IMR-90 (cell line): ENCODE measurements around the gene CNKSR2. TPM values are rescaled to one million over a fixed set of nuclear protein-coding genes. Genes with fewer than 3 reads are reported as not detected.
"Not testable (repeated sequence)": the region's sequence is repeated elsewhere in the genome, so short reads cannot be mapped to it uniquely, and the experiment has no call there.

Source experiments
- ATAC-seq: fragments of 200-7000 bp; cut with Tn5 transposase; 2 replicates; pipeline ENCODE4 v1.9.1; 2020; ENCODE audit warnings: low read depth, mild to moderate bottlenecking, moderate library complexity
- BruUV-seq: library from RNA; stranded (reverse); fragments of 400-500 nt; replicated peaks from 2 replicates; lab custom pipeline; 2021; lab: Mats Ljungman, UMichigan
- CTCF ChIA-PET: fragments of 300-600 bp; formaldehyde crosslinking; extraction: SDS; loops from one replicate; lab custom pipeline; 2021; ENCODE audit warnings: antibody characterized with exemption; lab: Yijun Ruan, JAX
- POLR2A ChIA-PET: fragments of 300-600 bp; sonication (Branson Sonifier 250); formaldehyde crosslinking; loops from one replicate; lab custom pipeline; 2022; ENCODE audit warnings: antibody characterized with exemption; ENCODE audit not compliant: unreplicated experiment; lab: Charles Lee
- DNase-seq: peaks from one replicate; pipeline ENCODE4 v3.0.0; 2013
- H2AFZ ChIP-seq: replicated peaks from 2 replicates; pipeline ENCODE3; 2013; ENCODE audit warnings: low read length, mild to moderate bottlenecking; ENCODE audit not compliant: poor library complexity
- H2AK5ac ChIP-seq: 2 replicates; pipeline ENCODE4 v1.6.1; 2013; ENCODE audit warnings: low read depth, low read length, inconsistent platforms
- H2AK9ac ChIP-seq: replicated peaks from 2 replicates; pipeline ENCODE3; 2013; ENCODE audit warnings: mild to moderate bottlenecking, low read depth, low read length, moderate library complexity; ENCODE audit not compliant: poor library complexity
- H2BK120ac ChIP-seq: 2 replicates; pipeline ENCODE4 v1.6.1; 2013; ENCODE audit warnings: low read depth, low read length, inconsistent platforms
- H2BK15ac ChIP-seq: 3 replicates; pipeline ENCODE4 v1.6.1; 2013; ENCODE audit warnings: low read depth, low read length, inconsistent platforms
- H2BK20ac ChIP-seq: 2 replicates; pipeline ENCODE4 v1.6.1; 2013; ENCODE audit warnings: low read depth, mild to moderate bottlenecking, inconsistent platforms, low read length, moderate library complexity
- H2BK5ac ChIP-seq: 2 replicates; pipeline ENCODE4 v1.6.1; 2013; ENCODE audit warnings: mild to moderate bottlenecking, low read depth, low read length, inconsistent platforms; ENCODE audit not compliant: poor library complexity, severe bottlenecking
- H3K14ac ChIP-seq: replicated peaks from 2 replicates; pipeline ENCODE4 v1.6.1; 2013; ENCODE audit warnings: low read depth, low read length, inconsistent platforms
- H3K18ac ChIP-seq: 2 replicates; pipeline ENCODE4 v1.6.1; 2013; ENCODE audit warnings: low read depth, low read length, control low read depth
- H3K23ac ChIP-seq: 2 replicates; pipeline ENCODE4 v1.6.1; 2013; ENCODE audit warnings: low read depth, low read length, inconsistent platforms
- H3K27ac ChIP-seq: 2 replicates; pipeline ENCODE4 v1.5.1; 2013; ENCODE audit warnings: mild to moderate bottlenecking, control low read depth, low read length; ENCODE audit not compliant: insufficient read depth
- H3K27me3 ChIP-seq: 2 replicates; pipeline ENCODE4 v1.6.1; 2013; ENCODE audit warnings: low read length; ENCODE audit not compliant: control insufficient read depth, insufficient read depth
- H3K36me3 ChIP-seq: 2 replicates; pipeline ENCODE4 v1.6.1; 2013; ENCODE audit warnings: low read length, mixed read lengths; ENCODE audit not compliant: control insufficient read depth, insufficient read depth
- H3K4ac ChIP-seq: 2 replicates; pipeline ENCODE4 v1.6.1; 2013; ENCODE audit warnings: low read depth, low read length, inconsistent platforms
- H3K4me1 ChIP-seq: 2 replicates; pipeline ENCODE4 v1.6.1; 2013; ENCODE audit warnings: low read length, mixed read lengths; ENCODE audit not compliant: control insufficient read depth, insufficient read depth
- H3K4me2 ChIP-seq: 2 replicates; pipeline ENCODE4 v1.6.1; 2013; ENCODE audit warnings: low read depth, mild to moderate bottlenecking, control low read depth, low read length, moderate library complexity
- H3K4me3 ChIP-seq: 2 replicates; pipeline ENCODE4 v1.5.1; 2013; ENCODE audit warnings: low read depth, mild to moderate bottlenecking, control low read depth, low read length, moderate library complexity; ENCODE audit not compliant: insufficient read depth
- H3K56ac ChIP-seq: 2 replicates; pipeline ENCODE4 v1.6.1; 2013; ENCODE audit warnings: low read length, inconsistent platforms; ENCODE audit not compliant: insufficient read depth; ENCODE audit errors: extremely low read depth
- H3K79me1 ChIP-seq, 2 experiments: 2 replicates each; pipeline ENCODE4 v1.6.1; 2013; ENCODE audit warnings: low read length in 2 of 2, inconsistent platforms in 1 of 2, low read depth in 1 of 2
- H3K9ac ChIP-seq: 2 replicates; pipeline ENCODE4 v1.6.1; 2013; ENCODE audit warnings: low read depth, low read length, control low read depth
- H3K9me1 ChIP-seq: 2 replicates; pipeline ENCODE4 v1.6.1; 2013; ENCODE audit warnings: low read length, inconsistent platforms; ENCODE audit not compliant: insufficient read depth
- H3K9me3 ChIP-seq: 2 replicates; pipeline ENCODE4 v1.6.1; 2013; ENCODE audit warnings: low read length; ENCODE audit not compliant: control insufficient read depth, insufficient read depth
- H4K20me1 ChIP-seq: 2 replicates; pipeline ENCODE4 v1.6.1; 2013; ENCODE audit warnings: low read length, inconsistent platforms; ENCODE audit not compliant: insufficient read depth
- H4K5ac ChIP-seq: 2 replicates; pipeline ENCODE4 v1.6.1; 2013; ENCODE audit warnings: mild to moderate bottlenecking, low read depth, low read length, control low read depth
- H4K8ac ChIP-seq, 2 experiments: 2 replicates each; pipeline ENCODE4 v1.6.1; 2013; ENCODE audit warnings: low read depth in 2 of 2, low read length in 2 of 2, control low read depth in 1 of 2, inconsistent platforms in 1 of 2
- H4K91ac ChIP-seq: 2 replicates; pipeline ENCODE4 v1.6.1; 2013; ENCODE audit warnings: low read depth, low read length, inconsistent platforms; ENCODE audit not compliant: insufficient read depth
- WGBS, 2 experiments: methylation state at CpG; one replicate each; pipeline versions ENCODE4 v1.1.5 to v1.1.7; 2013; ENCODE audit warnings: missing lambda C conversion rate in 2 of 2; ENCODE audit not compliant: insufficient read length in 1 of 2; ENCODE audit errors: extremely low coverage in 2 of 2; 5-methylcytosine and 5-hydroxymethylcytosine counted together
- dilution Hi-C: fragments of 300-500 bp; cut with HindIII; formaldehyde crosslinking; loops from one replicate; pipeline ENCODE4 v1.14.3; 2018; ENCODE audit warnings: low sequenced_read_pairs; ENCODE audit not compliant: unreplicated experiment
- in situ Hi-C: fragments of 300-500 bp; cut with MboI; formaldehyde crosslinking; loops from 3 replicates; pipeline ENCODE4 v1.14.3; 2019; ENCODE audit warnings: low sequenced_read_pairs, inconsistent platforms, mixed read lengths
- intact Hi-C: fragments of 100-400 bp; cut with micrococcal nuclease; formaldehyde crosslinking; loops from 2 replicates; pipeline ENCODE4 v1.10.0; 2022
- polyA plus RNA-seq, 3 experiments: library from polyadenylated mRNA; depleted of rRNA; stranded (reverse); fragments of >200 nt; gene quantifications; 2 replicates each; pipeline ENCODE4 v1.2.3, GENCODE V29; 2012; ENCODE audit warnings: low replicate concordance in 1 of 3
- total RNA-seq: library from RNA; depleted of rRNA; stranded (reverse); fragments of >200 nt; gene quantifications from 2 replicates; pipeline ENCODE4 v1.2.3, GENCODE V29; 2012

CNKSR2 gene
- total and polyA plus RNA-seq, 2 of the 4 experiments (the other 2 are of a cell fraction) = 0.14 to 0.90 TPM

- H3K23ac ChIP-seq, H2BK15ac ChIP-seq, H3K9me1 ChIP-seq, H3K4ac ChIP-seq, POLR2A ChIA-PET, H2AK5ac ChIP-seq, H4K5ac ChIP-seq, H3K56ac ChIP-seq, H2AFZ ChIP-seq, H3K18ac ChIP-seq, H4K8ac ChIP-seq, CTCF ChIA-PET, H4K91ac ChIP-seq, H3K9me3 ChIP-seq, ATAC-seq, H3K4me3 ChIP-seq, DNase-seq, H3K79me1 ChIP-seq, H3K9ac ChIP-seq, H2BK20ac ChIP-seq, H3K4me1 ChIP-seq, H3K4me2 ChIP-seq, H4K20me1 ChIP-seq, H3K14ac ChIP-seq, H2BK120ac ChIP-seq, dilution Hi-C loops, H3K36me3 ChIP-seq, BruUV-seq, H2AK9ac ChIP-seq, H3K27me3 ChIP-seq, H3K27ac ChIP-seq, H2BK5ac ChIP-seq: not testable (repeated sequence)
- intact Hi-C loops (loop anchor here (10.0 kb wide), 1 partner anchor 261 kb away; no protein-coding TSS in a partner anchor), in situ Hi-C loops (loop anchor here (25.0 kb wide), 1 partner anchor 947 kb away; no protein-coding TSS in a partner anchor)
- no CpG with 5 or more reads among the region's 7 CpGs for WGBS, 2 experiments
These were observed 109.8 kb downstream of the CNKSR2 start for GRCh38 chrX:21484051-21484450.
